ENCODE data around the gene NPAS3.

NPAS3 gene

DNA sequence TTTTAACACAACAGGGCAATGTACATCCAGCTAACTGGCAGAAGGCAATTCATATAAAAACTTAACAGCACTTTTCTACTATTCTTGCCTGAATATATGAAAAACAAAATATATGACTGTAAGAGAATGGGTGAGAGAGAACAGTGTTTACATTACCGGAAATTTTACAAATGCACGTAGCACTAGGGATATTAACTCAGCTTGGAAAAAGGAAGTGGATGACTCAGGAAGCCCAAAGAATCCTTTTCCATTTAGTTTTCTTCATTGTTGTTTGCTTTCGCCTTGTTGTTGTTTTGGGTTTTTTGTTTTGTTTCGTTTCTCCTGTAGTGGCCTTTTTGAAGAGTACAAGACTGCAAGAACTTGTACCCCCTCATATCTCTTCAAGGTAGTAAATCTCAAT is 716.7 kb downstream of the NPAS3 start:
- no peak overlapping the region for H3K4me3 ChIP-seq (ENCODE audit: low read depth, low read length)

GRCh38 chr14:33657476-33657875 is 718.8 kb downstream of the NPAS3 start:
- no peak overlapping the region for H3K4me3 ChIP-seq (ENCODE audit: low read depth, low read length)

GRCh38 chr14:33660248-33660647 is 721.6 kb downstream of the NPAS3 start:
- H3K4me3 ChIP-seq (ENCODE audit: low read depth, low read length) = no peak overlapping the region

- H3K4me3 ChIP-seq (ENCODE audit: low read depth, low read length) = no peak overlapping the region
Measured at GRCh38 chr14:33661101-33661500, 722.4 kb downstream of the NPAS3 start.

GRCh38 chr14:33668066-33668465 is 729.4 kb downstream of the NPAS3 start:
- no peak overlapping the region for H3K4me3 ChIP-seq (ENCODE audit: low read depth, low read length)

DNA sequence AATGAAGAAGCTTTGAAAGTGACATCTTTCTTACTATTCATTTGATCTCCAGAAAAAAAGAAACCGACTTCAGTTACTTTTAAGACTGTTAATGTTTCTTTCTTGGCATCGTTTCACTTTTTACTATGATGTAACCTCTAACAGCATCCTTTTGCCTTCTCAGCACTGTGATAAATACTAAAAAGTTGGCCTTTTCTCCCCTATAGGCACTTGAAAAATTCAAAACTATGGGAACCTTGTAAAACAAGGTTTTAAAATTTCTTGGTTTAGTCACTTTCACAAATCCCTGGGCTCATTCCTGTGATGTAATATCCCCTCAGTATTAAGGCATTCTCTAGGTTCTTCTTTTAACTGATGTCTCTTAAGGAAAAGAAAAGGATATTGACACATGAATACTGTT is 730.4 kb downstream of the NPAS3 start:
- H3K4me3 ChIP-seq (ENCODE audit: low read depth, low read length) = no peak overlapping the region

DNA sequence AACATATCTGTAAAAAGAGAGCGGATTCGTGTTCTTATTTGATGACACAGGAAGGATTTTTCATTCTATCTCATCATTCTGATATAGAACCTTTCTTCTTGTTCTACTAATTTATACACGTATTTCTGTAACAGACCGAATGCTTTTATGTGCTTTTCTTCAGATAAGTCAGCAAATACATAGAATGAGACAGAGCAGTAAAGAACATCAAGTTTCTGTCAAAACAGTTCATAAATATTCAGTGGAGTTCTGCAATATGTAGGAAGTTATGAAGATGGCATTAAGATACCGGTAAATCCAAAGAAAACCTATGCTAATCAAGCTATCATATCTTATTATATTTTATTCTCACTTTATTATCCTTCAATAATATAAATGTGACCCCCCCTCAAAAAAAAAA is 731.6 kb downstream of the NPAS3 start:
- no peak overlapping the region for H3K4me3 ChIP-seq (ENCODE audit: low read depth, low read length)

DNA sequence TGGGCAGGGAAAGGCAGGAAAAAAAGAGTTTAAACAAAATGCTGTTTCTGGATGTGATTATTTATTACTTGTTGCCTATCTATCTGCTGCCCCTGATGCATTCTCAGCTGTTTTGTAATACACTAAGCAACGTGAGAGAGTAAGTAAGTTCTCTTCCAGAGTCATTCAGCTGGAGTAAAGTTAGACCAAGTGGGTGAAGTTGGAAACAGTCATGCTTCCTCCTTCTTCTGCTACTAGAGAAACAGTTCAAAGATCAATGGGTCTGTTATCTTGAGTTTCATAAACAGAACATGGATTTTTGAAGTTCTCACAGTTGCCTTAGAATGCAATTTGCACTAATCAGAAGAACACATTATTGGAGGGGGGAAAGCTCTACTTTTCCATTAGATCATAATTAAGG is 732.9 kb downstream of the NPAS3 start:
- H3K4me3 ChIP-seq (ENCODE audit: low read depth, low read length) = no peak overlapping the region

DNA sequence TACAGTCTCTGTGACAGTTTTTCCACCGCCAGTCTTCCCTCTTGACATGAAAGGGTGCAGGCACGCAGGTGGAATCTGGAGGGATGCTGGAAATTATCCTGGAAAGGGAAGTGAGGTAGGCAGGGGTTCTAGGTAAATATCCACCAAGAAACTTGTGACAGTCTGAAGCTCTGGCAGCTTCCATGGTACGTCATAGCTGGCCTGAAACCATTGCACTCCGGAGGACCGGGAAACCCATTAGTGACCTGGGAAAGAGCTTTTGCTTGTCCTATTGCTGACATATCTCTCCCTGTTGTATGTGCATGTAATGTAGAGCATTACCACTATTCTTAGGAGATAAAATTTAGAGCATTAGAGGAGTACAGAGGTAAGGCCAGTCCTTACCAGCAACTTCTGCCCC is 736.2 kb downstream of the NPAS3 start:
- no peak overlapping the region for H3K4me3 ChIP-seq (ENCODE audit: low read depth, low read length)

DNA sequence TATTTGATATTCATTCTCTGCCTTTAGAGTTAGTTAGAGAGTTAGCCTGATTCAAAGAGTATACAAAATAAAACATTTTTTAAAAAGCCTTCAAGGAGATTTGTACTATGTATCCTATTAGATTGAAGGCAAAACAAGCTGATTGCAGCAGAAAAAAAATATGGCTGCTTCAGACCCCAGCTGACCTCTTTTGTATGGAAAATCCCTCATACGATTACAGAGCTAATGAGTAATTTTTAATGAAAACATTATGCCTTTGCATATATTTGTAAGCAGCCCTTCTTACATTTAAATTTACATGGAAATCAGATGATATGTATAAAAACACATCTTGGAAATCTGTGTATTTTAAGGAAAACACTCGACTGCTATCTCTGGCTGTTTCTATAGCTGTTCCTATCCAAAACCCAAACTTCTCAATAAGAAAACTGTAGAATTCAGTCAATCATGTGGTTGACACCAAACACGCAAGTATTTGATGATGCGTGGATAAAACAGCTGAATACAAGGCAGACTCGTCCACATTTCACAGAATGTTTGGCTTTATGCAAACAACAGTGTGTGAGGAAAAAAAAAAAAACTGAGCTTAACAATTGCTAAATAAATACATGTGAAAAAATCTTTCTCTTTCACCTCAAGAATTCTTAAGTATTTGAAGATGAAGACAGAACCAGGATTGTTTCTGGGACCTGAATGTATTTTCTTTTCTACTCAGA is 736.9 kb downstream of the NPAS3 start:
- no peak overlapping the region for H3K4me3 ChIP-seq (ENCODE audit: low read depth, low read length)

- H3K4me3 ChIP-seq (ENCODE audit: low read depth, low read length) = no peak overlapping the region
Measured at GRCh38 chr14:33676135-33676566, 737.5 kb downstream of the NPAS3 start.

DNA sequence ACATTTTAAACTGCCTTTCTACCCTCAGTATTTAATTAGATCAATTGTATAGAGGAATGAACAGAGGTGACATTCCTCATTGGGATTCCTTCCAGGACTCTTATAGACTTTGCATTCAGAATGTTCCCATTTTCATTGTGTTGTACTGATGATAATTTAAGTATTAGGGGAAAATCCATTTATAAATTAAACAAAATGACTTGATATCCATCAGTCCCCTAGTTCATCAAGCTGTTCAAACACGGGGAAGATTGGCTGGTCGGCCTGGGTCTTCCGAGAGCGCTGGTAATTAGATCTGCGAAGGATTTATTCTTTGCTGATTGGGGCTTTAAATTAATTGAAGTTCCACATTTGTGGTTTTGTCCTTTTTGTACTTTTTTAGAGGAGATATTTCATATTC is 738.2 kb downstream of the NPAS3 start:
- H3K4me3 ChIP-seq (ENCODE audit: low read depth, low read length) = no peak overlapping the region

GRCh38 chr14:33678005-33678404 is 739.3 kb downstream of the NPAS3 start:
- no peak overlapping the region for H3K4me3 ChIP-seq (ENCODE audit: low read depth, low read length)

GRCh38 chr14:33679025-33679424 is 740.3 kb downstream of the NPAS3 start:
- no peak overlapping the region for H3K4me3 ChIP-seq (ENCODE audit: low read depth, low read length)

DNA sequence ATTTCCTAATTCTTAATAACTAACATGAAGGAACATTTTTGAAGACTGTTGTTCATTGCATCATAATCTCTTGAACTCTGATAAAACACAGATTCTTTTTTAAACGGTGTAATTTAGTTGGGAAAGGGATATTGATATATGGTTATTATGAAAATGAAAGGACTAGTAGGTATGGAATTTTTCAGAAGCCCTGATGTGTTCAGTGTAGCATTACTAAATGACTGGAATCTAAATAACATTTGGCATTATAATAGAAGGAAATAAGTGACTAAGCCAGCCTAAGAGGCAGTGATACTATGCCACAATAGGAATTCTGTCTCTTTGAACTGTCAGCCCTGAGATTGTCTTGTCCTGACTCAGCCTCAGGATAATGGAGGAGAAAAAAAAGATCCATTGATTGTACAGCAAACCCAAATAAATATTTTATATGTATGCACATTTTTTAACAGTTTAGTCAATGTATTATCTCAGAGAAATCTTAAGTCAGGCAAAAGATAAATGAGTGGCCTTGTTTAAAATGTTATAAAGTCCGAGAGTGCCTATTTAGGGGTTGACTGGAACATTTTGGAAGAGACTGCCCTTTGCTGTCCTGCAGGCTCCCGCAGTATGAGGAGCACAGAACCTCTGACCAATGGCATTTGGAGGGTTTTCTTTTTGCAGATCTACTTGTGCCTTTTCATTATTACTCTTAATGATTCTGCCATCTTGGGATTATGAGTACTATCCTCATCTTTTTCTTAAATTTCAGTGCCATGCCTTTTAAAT is 741.0 kb downstream of the NPAS3 start:
- H3K4me3 ChIP-seq (ENCODE audit: low read depth, low read length) = no peak overlapping the region

- H3K4me3 ChIP-seq (ENCODE audit: low read depth, low read length) = no peak overlapping the region
Measured at GRCh38 chr14:33680873-33681272, 742.2 kb downstream of the NPAS3 start.

- no peak overlapping the region for H3K4me3 ChIP-seq (ENCODE audit: low read depth, low read length)
Measured at GRCh38 chr14:33682760-33683159, 744.1 kb downstream of the NPAS3 start.

DNA sequence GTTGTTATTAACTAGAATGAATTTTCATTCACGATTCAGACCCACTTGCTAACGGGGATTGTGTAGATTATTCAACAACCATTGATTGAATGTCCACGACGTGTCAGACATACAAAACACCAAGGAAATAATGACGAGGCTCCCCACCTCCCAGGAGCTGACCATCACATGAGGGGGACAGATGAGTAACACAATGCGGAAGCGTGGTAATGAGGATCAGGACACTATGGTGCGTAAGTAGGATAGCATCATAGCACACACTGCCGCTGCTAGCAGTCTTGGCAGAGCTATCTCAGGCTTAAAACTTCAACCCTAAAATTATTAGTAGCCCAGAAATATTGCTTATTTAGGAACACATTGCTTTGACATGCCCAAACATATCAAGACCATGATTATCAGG is 746.3 kb downstream of the NPAS3 start:
- H3K4me3 ChIP-seq (ENCODE audit: low read depth, low read length) = no peak overlapping the region

GRCh38 chr14:33685698-33686097 is 747.0 kb downstream of the NPAS3 start:
- H3K4me3 ChIP-seq (ENCODE audit: low read depth, low read length) = no peak overlapping the region

GRCh38 chr14:33686218-33686617 is 747.5 kb downstream of the NPAS3 start:
- no peak overlapping the region for H3K4me3 ChIP-seq (ENCODE audit: low read depth, low read length)

DNA sequence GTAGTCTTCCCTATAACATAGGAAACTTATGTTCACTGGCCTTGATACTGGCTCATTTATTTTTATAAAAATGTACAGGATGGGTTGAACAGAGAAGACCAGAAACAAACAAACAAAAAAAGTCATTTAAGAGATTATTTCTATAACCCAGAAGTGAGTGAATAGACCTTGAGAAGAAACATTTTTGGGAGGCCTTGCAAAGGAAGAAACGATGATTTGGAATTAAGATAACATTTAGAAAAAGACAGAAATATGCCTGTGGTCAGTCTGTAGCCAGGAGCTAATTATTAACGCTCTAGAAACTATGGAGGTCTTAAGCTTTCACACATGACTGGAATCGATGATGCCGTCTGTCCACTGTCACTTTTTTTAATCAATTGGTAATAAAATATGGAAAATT is 748.2 kb downstream of the NPAS3 start:
- no peak overlapping the region for H3K4me3 ChIP-seq (ENCODE audit: low read depth, low read length)

- no peak overlapping the region for H3K4me3 ChIP-seq (ENCODE audit: low read depth, low read length)
Measured at GRCh38 chr14:33689680-33690079, 751.0 kb downstream of the NPAS3 start.

- no peak overlapping the region for H3K4me3 ChIP-seq (ENCODE audit: low read depth, low read length)
Measured at GRCh38 chr14:33691907-33692306, 753.2 kb downstream of the NPAS3 start.

All from iPS-11a (cell line).